Natural killer cell treated with Interleukin-12 subunit alpha and Interleukin-12 subunit beta and Interleukin-15 and Interleukin-18, amount 100 ng/mL, for 72 hours (primary cell): ENCODE measurements around the gene CDHR3. TPM values are rescaled to one million over a fixed set of nuclear protein-coding genes. Genes with fewer than 3 reads are reported as not detected.

ENCODE experiments used
- ATAC-seq, 2 donors: fragments of 150-1000 bp; cut with Tn5 transposase in 1 of 2; sonication (Bioruptor Pico), chemical (Tn5 transposase) in 1 of 2; 2 replicates each; pipeline ENCODE4 v1.10.0; 2021
- DNase-seq: peaks from one replicate; pipeline ENCODE4 v3.0.0; 2022; ENCODE audit warnings: low spot score
- H3K27ac Mint-ChIP-seq, 2 donors: 1 replicate in 1 of 2; 2 replicates in 1 of 2; pipeline ENCODE4 v1.8.0; 2022; ENCODE audit warnings: mixed read lengths in 2 of 2, mild to moderate bottlenecking in 1 of 2, moderate library complexity in 1 of 2
- H3K27me3 Mint-ChIP-seq, 2 donors: 1 replicate in 1 of 2; 2 replicates in 1 of 2; pipeline ENCODE4 v1.8.0; 2022; ENCODE audit warnings: mixed read lengths in 2 of 2
- H3K36me3 Mint-ChIP-seq: one replicate; pipeline ENCODE4 v1.8.0; 2022; ENCODE audit warnings: mixed read lengths
- H3K4me1 Mint-ChIP-seq, 2 donors: 1 replicate in 1 of 2; 2 replicates in 1 of 2; pipeline ENCODE4 v1.8.0; 2022; ENCODE audit warnings: low read depth in 2 of 2, mixed read lengths in 2 of 2, mild to moderate bottlenecking in 1 of 2
- H3K4me3 Mint-ChIP-seq: one replicate; pipeline ENCODE4 v1.8.0; 2022; ENCODE audit warnings: mixed read lengths
- H3K9me3 Mint-ChIP-seq: 2 replicates; pipeline ENCODE4 v1.8.0; 2022; ENCODE audit warnings: mixed read lengths
- total RNA-seq, 2 donors: library from RNA; stranded (reverse); gene quantifications; one replicate each; pipeline ENCODE4 v1.2.3, GENCODE V29; 2022

Gene CDHR3
- total RNA-seq, 2 donors from 2014 or later = not detected

DNA sequence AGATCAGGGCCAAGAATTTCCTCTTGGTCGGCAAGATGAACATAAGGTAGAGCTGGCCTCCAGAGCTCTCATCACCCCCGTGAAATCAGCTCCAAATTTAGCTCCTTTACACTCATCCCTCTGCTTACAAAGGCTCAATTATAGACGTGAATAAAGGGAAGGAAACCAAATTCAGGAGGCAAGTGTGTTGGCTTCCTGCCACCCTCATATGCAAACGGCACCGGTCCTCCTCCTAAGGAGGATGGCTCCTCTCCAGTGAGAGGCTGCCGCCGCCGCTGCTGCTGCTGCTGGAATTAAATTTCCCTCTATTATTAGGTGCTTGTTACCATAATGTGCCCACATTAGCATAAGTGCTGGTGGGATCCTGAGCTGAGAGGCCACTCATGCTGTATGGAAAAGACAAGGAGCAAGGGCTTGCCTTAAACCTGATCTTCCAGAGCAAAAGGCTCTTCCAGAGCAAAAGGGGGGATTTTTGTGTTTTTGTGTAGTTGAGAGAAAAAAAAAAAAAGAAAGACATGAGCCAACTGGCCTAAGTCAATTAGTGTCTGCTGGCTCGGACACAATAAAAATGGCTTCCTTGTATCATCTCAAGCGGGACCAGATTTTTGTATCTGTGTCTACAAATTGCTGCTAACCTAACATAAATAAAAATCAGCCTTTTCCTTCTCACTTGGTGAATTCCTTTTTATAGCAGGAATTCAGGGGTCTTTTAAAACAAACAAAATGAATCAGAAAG lies 68.4 kb downstream of the CDHR3 start:
- no peaks in the 10 kb centered on the region for H3K36me3 Mint-ChIP-seq
- no peak for DNase-seq
- H3K4me1 Mint-ChIP-seq = no peaks in the 10 kb centered on the region

DNA sequence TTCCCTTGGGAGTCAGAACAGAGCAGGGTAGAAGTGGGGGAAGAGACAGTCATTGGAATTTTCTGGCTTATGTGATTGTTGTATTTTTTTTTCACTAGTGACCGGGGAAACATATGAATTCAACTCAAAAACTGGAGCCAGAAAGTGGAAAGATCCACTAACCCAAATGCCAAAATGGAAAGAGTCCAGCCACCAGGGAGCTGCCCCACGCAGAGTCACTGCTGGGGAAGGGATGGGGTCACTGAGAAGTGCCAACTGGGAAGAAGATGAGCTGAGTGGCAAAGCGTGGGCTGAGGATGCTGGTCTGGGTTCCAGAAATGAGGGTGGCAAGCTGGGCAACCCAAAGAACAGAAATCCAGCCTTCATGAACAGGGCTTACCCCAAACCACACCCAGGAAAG lies 69.2 kb downstream of the CDHR3 start:
- DNase-seq (no peak), ATAC-seq (no peak)
- no peaks in the 10 kb centered on the region for H3K4me1 Mint-ChIP-seq
- H3K9me3 Mint-ChIP-seq = no peaks in the 10 kb centered on the region
- H3K27me3 Mint-ChIP-seq = peaks cover 34% of the 10 kb centered on the region in 2 donors
- H3K36me3 Mint-ChIP-seq = no peaks in the 10 kb centered on the region
- H3K27ac Mint-ChIP-seq = no peak overlapping the region
- no peak overlapping the region for H3K4me3 Mint-ChIP-seq

More for the DNA sequence above, 68.4 kb downstream of the CDHR3 start:
- Mint-ChIP-seq H3K27me3 (peaks cover 35 to 41% of the 10 kb centered on the region in 2 donors), H3K4me3 (no peak overlapping the region), H3K27ac (no peak overlapping the region), H3K9me3 (no peaks in the 10 kb centered on the region)
- no peak for ATAC-seq

DNA sequence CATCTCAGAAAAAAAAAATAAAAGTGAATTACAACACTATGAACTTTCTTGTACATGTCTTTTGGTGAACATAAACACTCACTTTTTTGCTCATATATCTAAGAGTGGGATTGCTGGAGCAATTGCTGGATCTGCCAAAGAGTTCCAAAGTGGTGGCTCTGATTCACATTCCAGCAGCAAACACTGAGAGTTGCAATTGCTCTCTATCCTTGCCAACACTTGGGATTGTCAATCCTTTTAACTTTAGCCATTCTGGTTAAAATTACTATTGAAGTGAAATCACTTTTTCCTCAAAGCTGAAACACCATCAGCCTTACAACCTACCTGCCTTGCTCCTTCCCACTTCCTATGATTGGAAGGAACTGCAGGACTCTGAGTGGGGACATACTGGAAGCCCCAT lies 70.7 kb downstream of the CDHR3 start:
- Mint-ChIP-seq H3K27me3 (peaks cover 20 to 23% of the 10 kb centered on the region in 2 donors), H3K4me3 (no peak overlapping the region), H3K36me3 (no peaks in the 10 kb centered on the region), H3K9me3 (no peaks in the 10 kb centered on the region), H3K4me1 (no peaks in the 10 kb centered on the region), H3K27ac (no peak overlapping the region)
- DNase-seq = no peak
- ATAC-seq = no peak

DNA sequence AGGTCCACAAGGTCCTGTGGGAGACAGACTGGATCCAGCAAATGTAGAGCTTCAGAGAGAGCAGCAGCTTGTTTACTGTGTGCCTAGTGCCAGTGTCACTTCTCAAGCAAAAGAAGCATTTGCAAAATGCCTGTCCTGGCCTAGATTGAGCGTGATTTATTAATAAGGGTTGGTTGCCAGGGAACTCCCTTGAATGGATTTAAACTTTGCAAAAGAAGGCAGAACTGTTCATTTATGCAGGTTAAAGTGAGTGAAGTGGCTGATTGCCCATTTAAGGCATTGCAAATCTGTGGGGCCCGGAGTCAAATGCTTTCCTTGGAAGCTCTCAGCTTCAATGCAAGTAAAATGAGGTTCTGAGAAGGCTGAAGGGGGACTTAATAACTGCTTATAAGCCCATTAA lies 71.3 kb downstream of the CDHR3 start:
- Mint-ChIP-seq H3K9me3 (no peaks in the 10 kb centered on the region), H3K27me3 (peaks cover 13 to 20% of the 10 kb centered on the region in 2 donors), H3K36me3 (no peaks in the 10 kb centered on the region), H3K27ac (no peak overlapping the region), H3K4me3 (no peak overlapping the region), H3K4me1 (no peaks in the 10 kb centered on the region)
- DNase-seq (no peak), ATAC-seq (no peak)

DNA sequence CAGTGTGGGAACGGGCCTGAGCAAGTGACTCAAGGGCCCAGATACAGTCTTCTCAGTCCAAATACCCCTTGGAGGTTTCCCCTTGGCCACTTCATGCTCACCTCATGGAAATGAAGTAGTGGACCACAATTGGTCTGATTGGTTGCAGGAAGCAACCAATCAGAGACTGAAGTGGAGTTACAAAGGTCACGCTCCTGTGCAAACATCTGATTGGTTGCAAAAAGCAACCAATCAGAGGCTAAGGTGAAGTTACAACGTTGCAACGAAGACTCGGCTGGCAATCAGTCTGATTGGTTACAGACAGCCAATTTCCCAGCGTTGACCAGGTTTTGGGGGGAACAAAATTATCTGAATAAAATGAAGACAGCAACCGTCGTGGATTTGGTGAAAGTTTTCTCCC lies 72.5 kb downstream of the CDHR3 start:
- Mint-ChIP-seq H3K27ac (no peak overlapping the region), H3K4me1 (no peaks in the 10 kb centered on the region), H3K27me3 (peaks cover 9 to 15% of the 10 kb centered on the region in 2 donors), H3K9me3 (no peaks in the 10 kb centered on the region), H3K4me3 (no peak overlapping the region), H3K36me3 (no peaks in the 10 kb centered on the region)
- ATAC-seq (no peak), DNase-seq (no peak)

DNA sequence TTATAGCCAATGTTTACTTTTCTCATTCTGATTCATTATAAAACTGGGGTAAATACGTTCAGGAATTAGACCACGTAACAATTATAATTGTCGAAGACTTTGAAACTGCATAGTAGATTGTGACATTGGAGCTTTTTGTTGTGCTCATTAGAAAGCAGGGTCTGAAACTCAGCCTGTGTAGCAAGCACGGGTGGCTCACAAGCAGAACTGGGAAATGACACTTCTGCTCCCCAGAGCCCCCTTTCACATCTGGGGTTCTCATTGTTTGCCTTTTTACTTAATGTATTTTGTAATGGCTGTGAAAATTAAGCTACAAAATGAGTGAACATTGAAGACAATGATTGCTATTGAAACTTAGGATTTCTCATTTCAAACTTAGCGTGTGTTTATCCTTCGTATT lies 72.9 kb downstream of the CDHR3 start:
- Mint-ChIP-seq H3K4me3 (no peak overlapping the region), H3K27ac (no peak overlapping the region), H3K36me3 (no peaks in the 10 kb centered on the region), H3K27me3 (peaks cover 10 to 16% of the 10 kb centered on the region in 2 donors), H3K9me3 (no peaks in the 10 kb centered on the region), H3K4me1 (peaks cover 0 to under 1% of the 10 kb centered on the region in 2 donors)
- ATAC-seq (no peak), DNase-seq (no peak)

DNA sequence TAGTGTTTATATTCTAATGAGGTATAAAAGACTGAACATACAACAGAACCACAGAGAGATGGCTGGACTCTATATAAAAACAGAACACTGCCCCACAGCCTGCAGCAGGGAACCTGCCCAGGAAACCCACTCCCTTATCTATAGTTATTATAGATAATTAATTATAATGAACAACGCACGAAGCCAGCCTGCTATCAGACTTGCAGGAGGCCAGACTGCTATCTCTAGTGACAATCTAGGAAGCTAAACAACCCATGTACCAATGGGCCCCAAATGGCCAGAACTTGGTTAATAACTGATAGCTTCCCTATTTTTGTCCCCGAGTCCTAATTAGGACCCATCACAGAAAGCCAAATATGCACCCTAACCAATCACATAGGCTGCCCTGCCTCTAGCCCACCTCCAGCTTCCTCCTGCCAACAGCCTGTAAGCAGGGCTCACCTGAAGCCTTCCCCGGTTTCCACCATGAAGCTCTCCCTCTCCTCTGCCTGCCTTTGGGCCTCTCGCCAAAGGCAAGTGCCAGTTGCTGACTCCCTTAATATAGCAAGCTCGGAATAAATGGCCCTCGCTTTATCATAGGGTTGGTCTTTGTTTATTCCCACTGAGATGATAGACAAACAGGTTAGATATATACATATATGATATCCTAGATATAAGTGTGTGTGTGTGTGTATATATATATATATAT lies 74.6 kb downstream of the CDHR3 start:
- no peak overlapping the region for H3K4me3 Mint-ChIP-seq
- H3K4me1 Mint-ChIP-seq = peaks cover 5 to 6% of the 10 kb centered on the region in 2 donors
- no peak overlapping the region for H3K27ac Mint-ChIP-seq
- no peaks in the 10 kb centered on the region for H3K9me3 Mint-ChIP-seq
- H3K27me3 Mint-ChIP-seq = peaks cover 12% of the 10 kb centered on the region in 2 donors
- H3K36me3 Mint-ChIP-seq = no peaks in the 10 kb centered on the region
- no peak for DNase-seq
- no peak for ATAC-seq

DNA sequence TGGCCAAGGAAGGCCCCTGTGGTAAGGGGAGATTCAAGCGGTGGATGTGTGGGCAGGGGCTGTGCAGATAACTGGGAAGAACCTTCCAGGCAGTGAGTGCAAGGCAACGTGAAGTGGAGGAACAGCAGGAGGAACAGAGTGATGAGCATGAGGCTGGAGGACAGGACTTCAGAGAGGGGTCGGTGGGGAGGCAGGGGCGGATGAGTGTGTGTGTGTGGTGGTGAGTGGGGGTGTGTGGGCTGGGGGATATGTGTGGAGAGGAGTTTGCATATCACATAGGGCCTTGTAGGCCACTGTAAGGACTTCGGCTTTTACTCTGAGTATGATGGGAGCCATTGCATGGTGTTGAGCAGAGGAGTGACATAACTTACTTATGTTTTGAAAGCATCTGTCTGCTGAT lies 75.2 kb downstream of the CDHR3 start:
- no peak overlapping the region for H3K27ac Mint-ChIP-seq
- DNase-seq = no peak

DNA sequence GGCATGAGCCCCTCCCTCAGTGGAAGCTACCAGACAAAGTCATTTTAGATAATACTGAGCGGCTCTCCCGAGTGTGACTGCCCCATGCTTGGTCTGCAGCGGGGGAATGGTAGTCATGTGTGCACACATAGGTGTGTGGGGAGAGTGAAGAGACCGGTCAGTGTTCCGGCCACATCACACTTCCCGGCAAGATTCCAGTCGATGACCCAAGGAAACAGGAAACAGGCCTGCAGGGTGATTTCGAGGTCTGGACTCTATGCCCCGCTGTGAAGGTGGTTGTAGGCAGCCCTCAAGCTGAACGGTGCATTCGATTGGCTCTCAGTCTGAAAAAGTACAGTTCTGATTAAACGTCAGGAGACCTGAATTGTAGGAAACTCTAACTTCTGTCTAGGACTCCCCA lies 75.9 kb downstream of the CDHR3 start:
- Mint-ChIP-seq H3K36me3 (no peaks in the 10 kb centered on the region), H3K4me3 (no peak overlapping the region), H3K4me1 (peaks cover 5 to 9% of the 10 kb centered on the region in 2 donors), H3K9me3 (no peaks in the 10 kb centered on the region), H3K27me3 (peaks cover 16 to 17% of the 10 kb centered on the region in 2 donors), H3K27ac (no peak overlapping the region)
- ATAC-seq (no peak), DNase-seq (no peak)

More for the DNA sequence above, 75.2 kb downstream of the CDHR3 start:
- Mint-ChIP-seq H3K27me3 (peaks cover 14 to 16% of the 10 kb centered on the region in 2 donors), H3K9me3 (no peaks in the 10 kb centered on the region), H3K4me3 (no peak overlapping the region), H3K4me1 (peaks cover 5 to 9% of the 10 kb centered on the region in 2 donors), H3K36me3 (no peaks in the 10 kb centered on the region)
- peak in 1 of 2 donors; percentile 24 for ATAC-seq

DNA sequence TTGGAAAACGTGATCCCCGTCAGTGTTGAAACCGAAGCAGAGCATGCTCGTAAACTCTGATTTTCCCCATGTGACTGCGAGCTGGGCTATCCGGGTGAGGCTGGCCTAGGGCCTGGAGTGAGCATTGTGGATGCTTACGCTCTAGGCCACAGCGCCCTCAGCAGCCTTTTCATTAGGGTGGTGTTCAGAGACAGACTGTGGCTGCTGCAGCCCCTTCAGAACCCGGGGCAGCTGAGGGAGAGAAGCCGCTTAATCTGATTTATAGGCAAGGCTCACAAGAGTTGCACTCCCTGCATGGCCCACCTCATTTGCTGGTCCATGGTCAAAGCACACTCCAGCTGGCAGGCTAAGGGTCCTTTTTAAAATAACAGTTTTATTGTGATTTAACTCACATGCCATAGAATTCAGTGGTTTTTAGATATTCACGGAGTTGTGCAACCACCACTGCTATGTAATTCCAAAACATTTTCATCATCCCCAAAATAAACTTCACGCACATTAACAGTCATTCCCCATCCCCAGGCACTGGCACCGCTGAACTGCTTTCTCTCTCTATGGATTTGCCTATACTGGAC lies 76.5 kb downstream of the CDHR3 start:
- no peak for ATAC-seq
- peaks cover 5 to 9% of the 10 kb centered on the region in 2 donors for H3K4me1 Mint-ChIP-seq

DNA sequence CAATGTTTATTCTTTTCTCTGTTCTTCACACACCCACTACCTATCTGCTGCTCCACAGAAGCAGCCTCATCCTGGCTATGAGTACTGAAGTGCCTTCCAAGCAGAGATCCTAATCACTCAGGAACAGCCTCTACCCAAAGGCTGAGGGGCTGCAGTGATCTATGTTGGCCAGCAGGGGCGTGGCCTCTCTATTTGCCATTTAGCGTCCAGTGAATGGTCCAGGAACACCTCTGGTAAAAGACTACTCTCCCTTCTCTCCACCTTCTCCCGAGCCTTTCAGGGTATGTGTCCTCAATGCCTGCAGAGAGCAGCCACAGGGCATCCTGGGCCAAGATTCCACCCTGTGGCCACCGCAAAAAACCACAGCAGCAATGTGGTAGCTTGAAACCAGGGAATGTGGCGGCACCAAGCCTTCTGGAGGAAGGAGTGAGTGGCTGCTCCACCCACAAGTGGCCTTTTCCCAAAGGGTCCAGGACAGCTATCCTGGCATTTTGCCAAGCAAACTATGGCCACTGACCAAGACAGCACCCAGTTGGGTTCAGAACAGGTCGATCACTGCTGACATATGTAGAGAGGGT lies 78.2 kb downstream of the CDHR3 start:
- Mint-ChIP-seq H3K27me3 (peaks cover 28 to 29% of the 10 kb centered on the region in 2 donors), H3K36me3 (no peaks in the 10 kb centered on the region), H3K27ac (no peak overlapping the region), H3K4me1 (peaks cover 5 to 9% of the 10 kb centered on the region in 2 donors), H3K9me3 (no peaks in the 10 kb centered on the region), H3K4me3 (no peak overlapping the region)
- no peak for DNase-seq
- peak; percentile 54 to 56 for ATAC-seq

More for the DNA sequence above, 76.5 kb downstream of the CDHR3 start:
- H3K36me3 Mint-ChIP-seq = no peaks in the 10 kb centered on the region
- peaks cover 20 to 21% of the 10 kb centered on the region in 2 donors for H3K27me3 Mint-ChIP-seq
- H3K27ac Mint-ChIP-seq = no peak overlapping the region
- H3K9me3 Mint-ChIP-seq = no peaks in the 10 kb centered on the region
- H3K4me3 Mint-ChIP-seq = no peak overlapping the region
- DNase-seq = no peak

DNA sequence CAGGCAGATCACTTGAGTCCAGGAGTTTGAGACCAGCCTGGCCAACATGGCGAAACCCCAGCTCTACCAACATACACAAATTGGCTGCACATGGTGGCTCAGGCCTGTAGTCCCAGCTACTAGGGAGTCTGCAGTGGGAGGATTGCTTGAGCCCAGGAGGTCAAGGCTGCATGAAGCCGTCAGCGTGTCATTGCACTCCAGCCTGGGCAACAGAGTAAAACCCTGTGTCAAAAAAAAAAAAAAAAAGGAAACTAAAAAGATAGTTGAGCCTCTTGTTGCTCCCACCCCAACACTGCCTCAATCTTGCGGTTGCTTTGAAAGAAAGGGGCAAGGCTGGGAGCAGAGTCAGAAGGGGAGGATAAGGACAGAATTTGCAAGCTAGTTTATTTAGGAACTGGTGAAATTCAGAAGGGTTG lies 79.1 kb downstream of the CDHR3 start:
- no peaks in the 10 kb centered on the region for H3K36me3 Mint-ChIP-seq
- no peaks in the 10 kb centered on the region for H3K9me3 Mint-ChIP-seq
- no peak overlapping the region for H3K27ac Mint-ChIP-seq
- peaks cover 29 to 31% of the 10 kb centered on the region in 2 donors for H3K27me3 Mint-ChIP-seq
- no peak for DNase-seq
- no peak overlapping the region for H3K4me3 Mint-ChIP-seq
- H3K4me1 Mint-ChIP-seq = peaks cover 5 to 9% of the 10 kb centered on the region in 2 donors
- no peak for ATAC-seq

DNA sequence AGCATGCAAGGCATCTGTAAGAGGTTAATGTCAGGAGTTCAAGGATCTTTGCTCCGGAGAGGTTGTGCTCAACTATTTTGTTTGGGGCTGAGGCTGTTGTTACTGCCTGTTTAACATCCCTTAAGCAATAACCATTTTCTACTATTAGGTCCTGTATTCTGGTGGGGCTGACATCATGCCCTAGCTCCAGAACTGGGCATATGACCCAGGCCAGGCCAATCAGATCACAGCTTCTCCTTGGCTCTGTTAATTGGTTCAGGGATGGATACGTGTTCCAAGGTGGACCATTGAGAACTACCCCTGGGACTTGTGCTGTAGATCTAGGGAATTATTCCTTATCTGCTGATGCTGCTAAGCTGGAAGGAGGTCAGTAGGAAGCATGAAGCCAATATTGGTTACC lies 82.1 kb downstream of the CDHR3 start:
- no peak for ATAC-seq
- Mint-ChIP-seq H3K4me3 (no peak overlapping the region), H3K27me3 (peaks cover 29 to 31% of the 10 kb centered on the region in 2 donors), H3K27ac (no peak overlapping the region), H3K4me1 (peaks cover 5 to 9% of the 10 kb centered on the region in 2 donors), H3K36me3 (no peaks in the 10 kb centered on the region), H3K9me3 (no peaks in the 10 kb centered on the region)
- no peak for DNase-seq

DNA sequence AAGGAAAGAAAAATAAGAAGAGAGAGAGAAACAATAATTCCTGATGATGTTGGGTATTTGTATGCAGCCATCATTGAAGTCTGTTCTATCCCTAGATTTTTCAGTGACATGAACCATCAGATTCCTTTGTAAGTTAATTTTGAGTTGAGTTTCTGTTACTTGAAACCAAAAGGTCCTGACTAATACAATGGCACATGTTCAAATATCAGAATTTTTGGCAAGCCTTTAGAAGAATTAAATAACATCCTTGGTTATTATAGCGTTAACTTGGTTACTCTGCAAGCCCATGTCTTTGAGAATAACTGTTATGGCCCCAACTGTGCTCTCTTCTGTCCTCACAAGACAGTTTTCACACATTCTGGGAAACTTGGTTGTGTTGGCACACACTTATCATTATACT lies 82.5 kb downstream of the CDHR3 start:
- Mint-ChIP-seq H3K4me3 (no peak overlapping the region), H3K27me3 (peaks cover 29 to 31% of the 10 kb centered on the region in 2 donors), H3K9me3 (no peaks in the 10 kb centered on the region), H3K36me3 (no peaks in the 10 kb centered on the region), H3K27ac (no peak overlapping the region), H3K4me1 (peaks cover 5 to 9% of the 10 kb centered on the region in 2 donors)
- no peak for DNase-seq
- no peak for ATAC-seq
